ENCODE measurements around the gene GEMIN2.
"Not testable (repeated sequence)": the region's sequence is repeated elsewhere in the genome, so short reads cannot be mapped to it uniquely, and the experiment has no call there.

GEMIN2 gene

DNA sequence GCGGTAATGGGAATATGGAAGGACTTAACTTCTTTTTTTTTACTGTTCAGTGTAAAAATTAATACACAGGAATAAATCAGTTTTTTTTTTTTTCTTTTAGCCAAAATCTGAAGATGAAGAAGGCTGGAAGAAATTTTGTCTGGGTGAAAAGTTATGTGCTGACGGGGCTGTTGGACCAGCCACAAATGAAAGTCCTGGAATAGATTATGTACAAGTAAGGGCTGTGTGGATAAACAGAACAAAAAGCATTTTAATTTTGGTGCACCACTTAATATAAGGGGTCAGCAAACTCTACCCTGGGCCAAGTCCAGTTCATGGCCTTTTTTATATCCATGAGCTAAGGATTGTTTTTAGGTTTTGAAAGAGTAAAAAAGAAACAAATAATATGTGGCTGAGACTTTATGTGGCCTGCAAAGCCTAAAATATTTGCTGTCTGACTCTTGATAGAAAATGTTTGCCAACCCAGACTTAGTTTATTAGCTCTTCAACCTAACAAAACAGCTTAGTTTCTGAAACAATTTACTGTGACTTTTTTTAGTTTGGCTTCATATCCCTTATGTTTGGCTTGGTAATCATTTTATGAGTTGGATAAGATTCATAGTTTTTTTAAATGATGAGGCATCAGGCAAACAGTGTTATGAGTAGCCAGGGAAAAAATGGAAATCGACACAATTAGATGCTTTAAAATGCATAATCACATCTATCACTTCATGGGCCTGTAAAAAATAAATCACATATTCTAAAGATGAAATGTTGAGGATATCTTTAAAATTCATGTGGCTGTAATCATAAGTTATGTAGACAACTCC lies 8.4 kb downstream of the GEMIN2 start:
- DNase-seq = no peak

DNA sequence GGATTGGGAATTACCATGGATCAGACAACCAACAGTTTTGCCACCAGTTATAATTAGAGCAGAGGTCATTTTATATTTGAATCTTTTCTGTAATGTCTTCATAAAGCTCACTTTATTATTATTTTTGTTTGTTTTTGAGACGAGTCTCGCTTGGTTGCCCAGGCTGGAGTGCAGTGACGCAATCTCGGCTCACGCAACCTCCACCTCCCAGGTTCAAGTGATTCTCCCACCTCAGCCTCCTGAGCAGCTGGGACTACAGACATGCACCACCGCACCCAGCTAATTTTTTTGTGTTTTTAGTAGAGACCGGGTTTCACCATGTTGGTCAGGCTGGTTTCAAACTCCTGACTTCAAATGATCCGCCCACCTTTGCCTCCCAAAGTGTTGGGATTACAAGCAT lies 23.7 kb downstream of the GEMIN2 start:
- DNase-seq = not testable (repeated sequence)

DNA sequence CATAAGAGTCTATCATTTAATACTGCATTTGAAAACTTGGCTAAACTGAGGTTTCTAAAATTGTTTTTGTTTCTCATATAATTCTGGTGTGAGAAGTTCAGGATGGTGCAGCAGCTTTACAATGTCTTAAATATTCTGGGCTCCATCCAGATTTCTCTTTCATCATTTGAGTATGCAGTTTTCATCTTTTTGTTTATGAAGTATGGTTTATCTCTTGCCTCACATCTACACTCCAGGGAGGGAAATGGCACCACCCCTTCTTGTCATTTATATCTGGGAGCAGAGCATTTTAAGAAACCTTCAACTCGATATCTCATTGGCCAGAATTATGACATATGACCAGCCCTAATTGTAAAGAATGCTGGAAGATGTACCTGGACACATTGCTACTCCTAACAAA lies 24.3 kb downstream of the GEMIN2 start:
- no peak for DNase-seq

DNA sequence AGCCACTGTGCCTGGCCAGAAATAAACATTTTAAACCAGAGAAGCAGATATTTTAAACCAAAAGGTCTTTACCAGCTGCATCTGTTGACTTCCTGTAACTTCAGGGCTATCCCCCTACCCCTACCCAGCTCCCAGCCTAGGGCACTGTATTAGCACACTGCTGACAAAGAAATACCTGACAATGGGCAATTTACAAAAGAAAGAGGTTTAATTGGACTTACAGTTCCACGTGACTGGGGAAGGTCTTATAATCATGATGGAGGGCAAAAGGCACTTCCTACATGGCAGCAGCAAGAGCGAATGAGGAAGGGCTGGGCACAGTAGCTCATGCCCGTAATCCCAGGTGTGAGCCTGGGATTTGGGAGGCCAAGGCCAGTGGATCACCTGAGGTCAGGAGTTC lies 26.0 kb downstream of the GEMIN2 start:
- DNase-seq = no peak

DNA sequence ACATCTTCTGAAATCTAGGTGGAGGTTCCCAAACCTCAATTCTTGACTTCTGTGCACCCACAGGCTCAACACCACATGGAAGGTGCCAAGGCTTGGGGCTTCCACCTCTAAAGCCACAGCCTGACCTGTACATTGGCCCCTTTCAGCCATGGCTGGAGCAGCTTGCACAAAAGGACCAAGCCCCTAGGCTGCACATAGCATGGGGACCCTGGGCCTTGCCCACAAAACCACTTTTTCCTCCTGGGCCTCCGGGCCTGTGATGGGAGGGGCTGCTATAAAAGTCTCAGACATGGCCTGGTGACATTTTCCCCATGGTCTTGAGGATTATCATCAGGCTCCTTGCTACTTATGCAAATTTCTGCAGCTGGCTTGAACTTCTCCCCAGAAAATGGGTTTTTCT lies 27.5 kb downstream of the GEMIN2 start:
- not testable (repeated sequence) for DNase-seq

DNA sequence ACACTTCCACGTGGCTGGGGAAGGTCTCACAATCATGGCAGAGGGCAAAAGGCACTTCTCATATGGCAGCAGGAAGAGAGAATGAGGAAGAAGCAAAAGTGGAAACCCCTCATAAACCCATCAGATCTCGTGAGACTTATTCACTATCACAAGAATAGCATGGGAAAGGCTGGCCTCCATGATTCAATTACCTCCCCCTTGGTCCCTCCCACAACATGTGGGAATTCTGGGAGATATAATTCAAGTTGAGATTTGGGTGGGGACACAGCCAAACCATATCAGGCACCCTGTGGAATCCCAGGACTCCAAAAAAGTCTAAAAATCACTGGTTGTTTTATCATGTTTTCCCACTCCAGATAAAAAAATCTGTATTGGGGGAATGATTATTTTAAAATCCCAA lies 29.1 kb downstream of the GEMIN2 start:
- not testable (repeated sequence) for DNase-seq

DNA sequence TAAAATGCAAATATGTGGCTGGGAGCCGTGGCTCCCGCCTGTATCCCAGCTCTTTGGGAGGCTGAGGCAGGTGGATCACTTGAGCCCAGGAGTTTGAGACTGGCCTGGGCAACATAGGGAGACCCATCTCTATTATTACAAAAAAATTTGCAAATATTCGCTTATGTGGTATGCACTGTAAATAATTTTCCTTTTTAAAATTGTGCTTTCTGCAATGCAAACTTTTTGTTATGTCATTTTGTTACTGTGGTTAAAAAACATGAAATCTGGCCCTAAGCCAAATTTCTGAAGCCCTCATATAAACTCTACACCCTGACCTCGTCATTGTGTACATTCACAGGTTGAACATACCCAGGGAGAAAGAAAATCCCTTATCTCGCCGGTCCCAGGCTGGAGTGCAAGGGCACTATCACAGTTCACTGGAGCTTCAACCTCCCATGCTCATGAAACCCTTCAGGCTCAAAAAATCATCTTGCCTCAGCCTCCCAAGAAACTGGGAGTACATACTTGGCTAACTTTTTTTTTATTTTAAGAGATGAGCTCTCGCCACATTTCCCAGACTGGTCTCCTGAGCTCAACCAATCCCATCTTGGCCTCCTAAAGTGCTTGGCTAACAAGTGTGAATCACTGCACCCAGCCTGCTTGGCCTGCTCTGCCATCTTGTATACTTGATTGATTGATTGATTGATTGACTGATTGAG lies 31.3 kb downstream of the GEMIN2 start:
- no peak for DNase-seq

DNA sequence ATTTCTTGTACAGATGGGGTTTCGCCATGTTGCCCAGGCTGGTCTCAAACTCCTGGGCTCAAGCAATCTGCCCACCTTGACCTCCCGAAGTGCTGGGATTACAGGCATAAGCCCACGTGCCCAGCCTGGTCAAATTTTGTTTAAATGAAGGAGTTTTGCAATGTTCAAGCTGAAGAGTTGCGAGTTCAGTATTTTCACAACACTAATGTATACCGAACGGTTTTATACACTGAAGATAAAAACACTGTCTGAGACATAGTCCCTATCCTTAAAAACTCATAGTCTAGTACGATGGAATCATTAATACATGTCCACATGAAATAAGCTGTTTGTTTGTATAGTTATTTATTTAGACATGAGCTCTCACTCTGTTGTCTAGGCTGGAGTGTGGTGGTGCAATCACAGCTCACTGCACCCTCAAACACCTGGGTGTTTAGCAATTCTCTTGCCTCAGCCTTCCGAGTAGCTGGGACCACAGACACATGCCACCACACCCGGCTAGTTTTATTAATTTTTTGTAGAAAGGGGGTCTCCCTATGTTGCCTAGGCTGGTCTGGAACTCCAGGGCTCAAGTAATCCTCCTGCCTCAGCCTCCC lies 40.6 kb downstream of the GEMIN2 start:
- no peak for DNase-seq

DNA sequence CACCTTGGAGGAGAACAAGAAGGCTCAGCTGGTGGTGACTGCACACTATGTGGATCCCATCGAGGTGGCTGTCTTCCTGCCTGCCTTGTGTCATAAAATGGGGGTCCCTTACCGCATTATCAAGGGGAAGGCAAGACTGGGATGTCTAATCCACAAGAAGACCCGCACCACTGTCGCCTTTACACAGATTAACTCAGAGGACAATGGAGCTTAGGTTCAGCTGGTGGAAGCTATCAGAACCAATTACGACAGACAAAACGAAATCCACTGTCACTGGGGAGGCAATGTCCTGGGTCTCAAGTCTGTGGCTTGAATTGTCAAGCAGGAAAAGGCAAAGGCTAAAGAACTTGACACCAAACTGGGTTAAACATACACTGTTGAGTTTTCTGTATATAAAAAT lies 43.4 kb downstream of the GEMIN2 start:
- no peak for DNase-seq

DNA sequence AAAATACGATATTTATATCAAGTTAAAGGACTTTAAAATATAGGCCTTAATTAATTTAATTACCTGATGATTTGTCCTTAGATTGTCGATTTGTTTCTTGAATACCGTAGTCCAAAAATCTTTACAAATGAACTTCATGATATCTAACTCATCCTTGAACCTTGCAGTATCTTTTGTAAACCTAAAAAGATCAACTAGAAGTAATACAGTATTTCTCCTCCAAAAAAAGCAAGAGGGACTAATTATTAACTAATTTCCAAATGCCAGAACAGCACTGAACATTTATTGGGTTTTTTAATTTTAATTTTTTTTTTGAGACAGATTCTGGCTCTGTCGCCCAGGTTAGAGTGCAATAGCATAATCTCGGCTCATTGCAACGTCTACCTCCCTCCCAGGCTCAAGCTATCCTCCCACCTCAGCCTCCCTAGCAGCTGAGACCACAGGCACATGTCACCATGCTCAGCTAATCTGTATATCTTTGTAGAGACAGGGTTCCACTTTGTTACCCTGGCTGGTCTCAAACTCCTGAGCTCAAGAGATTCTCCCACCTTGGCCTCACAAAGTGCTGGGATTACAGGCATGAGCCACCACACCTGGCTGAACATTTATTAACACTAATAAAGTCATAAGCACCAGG lies 44.2 kb downstream of the GEMIN2 start:
- DNase-seq = no peak

DNA sequence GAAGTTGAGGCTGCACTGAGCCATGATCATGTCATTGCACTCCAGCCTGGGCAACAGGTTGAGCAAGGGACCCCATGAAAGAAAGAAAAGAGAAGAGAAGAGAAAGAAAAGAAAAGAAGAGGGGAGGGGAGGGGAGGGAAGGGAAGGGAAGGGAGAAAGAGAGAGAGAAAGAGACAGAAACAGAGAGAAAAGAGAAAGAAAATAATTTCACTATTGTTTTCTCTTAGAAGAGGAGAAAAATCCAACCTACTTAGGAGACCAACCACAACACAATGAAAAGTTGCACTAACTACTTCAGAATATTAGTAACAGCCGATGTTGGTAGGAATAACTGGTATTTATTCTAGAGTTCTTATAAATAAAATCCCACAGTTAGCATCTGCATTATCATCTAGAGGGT lies 46.4 kb downstream of the GEMIN2 start:
- DNase-seq = no peak

DNA sequence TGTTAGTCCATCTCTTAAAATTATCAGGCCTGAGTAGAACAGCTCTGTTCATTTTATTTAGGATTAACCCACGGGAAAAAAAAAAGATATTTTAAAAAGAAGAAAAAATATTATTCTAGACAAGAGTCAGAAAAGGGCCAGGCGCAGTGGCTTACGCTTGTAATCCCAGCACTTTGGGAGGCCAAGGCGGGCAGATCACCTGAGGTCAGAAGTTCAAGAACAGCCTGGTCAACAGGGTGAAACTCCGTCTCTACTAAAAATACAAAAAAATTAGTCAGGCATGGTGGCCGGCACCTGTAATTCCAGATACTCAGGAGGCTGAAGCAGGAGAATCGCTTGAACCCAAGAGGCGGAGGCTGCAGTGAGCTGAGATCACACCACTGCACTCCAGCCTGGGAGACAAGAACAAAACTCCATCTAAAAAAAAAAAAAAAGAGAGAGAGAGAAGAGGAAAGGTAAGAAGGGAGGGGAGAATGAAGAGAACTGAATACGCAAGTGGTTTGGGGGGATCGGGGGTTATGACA lies 53.7 kb downstream of the GEMIN2 start:
- not testable (repeated sequence) for DNase-seq

DNA sequence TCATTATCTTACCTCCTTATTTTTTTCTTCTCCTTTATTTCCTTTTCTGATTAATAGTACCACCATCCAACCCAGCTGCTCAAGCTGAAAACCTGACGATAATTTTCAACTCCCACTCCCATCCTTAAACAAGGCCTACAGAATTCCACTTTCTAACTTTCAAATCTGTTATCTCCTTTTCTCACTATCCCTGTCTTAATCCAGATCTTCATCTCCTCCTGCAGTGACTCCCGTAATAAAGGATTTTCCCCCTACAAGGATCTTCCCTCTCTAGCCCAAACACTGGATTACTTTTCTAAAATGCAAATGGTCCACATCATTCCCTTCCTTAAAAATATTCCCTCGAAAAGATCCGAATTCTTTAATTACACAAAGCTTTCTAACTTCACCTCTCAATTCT lies 54.5 kb downstream of the GEMIN2 start:
- DNase-seq = no peak

DNA sequence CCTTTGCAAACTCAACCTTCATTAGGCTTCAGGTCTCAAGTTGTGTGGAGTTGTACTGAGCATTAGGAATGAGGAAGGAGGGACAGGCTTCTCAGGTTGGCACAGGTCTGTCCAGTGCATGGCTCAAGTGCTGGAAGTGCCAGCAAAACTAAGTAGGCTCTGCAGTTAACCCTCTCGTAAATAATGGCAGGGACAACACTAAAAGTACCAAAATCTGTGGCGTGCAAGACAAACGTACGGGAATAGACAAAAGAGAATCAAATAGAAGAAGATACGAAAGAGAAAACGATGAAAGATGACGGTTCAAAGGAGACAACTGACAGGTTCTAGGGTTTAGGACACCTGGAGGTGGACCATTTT lies 55.4 kb downstream of the GEMIN2 start:
- DNase-seq = no peak

DNA sequence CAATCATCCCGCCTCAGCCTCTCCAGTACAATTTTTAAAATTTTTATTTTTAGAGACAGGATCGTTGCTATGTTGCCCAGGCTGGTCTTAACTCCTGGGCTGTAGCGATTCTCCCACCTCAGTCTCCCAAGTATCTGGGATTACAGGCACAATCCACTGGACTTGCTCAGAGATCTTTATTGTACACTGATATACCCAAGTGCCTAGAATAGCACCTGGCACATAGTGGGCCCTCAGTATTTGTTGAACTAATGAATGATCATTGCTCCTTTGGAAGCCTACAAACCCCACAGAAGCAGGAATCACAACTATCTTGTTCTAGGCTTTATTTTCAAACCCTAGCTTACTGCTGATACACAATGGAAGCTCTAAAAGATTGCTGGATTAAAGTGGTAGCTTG lies 59.1 kb downstream of the GEMIN2 start:
- no peak for DNase-seq

DNA sequence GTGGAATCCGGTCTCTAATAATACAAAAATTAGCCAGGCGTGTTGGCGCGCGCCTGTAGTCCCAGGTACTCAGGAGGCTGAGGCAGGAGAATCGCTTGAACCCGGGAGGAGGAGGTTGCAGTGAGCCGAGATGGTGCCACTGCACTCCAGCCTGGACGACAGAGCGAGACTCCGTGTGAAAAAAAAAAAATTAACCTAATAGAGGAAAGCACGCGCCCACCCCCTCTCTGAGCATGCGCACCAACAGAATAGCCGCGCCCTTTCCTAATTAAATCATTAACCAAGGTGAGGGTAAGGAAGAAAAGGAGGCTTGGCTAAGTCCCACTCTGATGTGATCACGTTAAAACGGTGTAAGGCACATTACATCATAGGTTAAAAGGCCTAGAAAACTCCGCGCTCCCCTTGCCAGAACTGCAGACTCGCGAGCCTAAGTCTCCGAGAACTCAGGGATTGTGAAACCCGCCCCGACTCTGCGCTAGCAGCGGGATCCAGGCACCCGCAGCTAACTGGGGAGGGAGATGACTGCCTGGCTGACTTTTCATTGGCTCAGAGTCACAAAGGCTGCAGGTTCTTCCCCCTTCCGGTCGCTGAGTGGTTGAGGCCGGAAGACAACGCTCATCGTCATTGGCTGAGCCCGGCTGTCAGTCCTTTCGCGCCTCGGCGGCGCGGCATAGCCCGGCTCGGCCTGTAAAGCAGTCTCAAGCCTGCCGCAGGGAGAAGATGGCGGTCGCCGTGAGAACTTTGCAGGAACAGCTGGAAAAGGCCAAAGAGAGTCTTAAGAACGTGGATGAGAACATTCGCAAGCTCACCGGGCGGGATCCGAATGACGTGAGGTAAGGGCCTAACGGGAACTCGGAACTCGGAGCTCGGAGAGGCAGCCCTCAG lies 60.7 kb downstream of the GEMIN2 start, which contains the start of gene PNN:
PNN (plus strand) TSS at position 695 of the 885 bp plus-strand sequence; CDS start at position 721, 26 bp downstream.
- DNase-seq = peak; percentile 99

DNA sequence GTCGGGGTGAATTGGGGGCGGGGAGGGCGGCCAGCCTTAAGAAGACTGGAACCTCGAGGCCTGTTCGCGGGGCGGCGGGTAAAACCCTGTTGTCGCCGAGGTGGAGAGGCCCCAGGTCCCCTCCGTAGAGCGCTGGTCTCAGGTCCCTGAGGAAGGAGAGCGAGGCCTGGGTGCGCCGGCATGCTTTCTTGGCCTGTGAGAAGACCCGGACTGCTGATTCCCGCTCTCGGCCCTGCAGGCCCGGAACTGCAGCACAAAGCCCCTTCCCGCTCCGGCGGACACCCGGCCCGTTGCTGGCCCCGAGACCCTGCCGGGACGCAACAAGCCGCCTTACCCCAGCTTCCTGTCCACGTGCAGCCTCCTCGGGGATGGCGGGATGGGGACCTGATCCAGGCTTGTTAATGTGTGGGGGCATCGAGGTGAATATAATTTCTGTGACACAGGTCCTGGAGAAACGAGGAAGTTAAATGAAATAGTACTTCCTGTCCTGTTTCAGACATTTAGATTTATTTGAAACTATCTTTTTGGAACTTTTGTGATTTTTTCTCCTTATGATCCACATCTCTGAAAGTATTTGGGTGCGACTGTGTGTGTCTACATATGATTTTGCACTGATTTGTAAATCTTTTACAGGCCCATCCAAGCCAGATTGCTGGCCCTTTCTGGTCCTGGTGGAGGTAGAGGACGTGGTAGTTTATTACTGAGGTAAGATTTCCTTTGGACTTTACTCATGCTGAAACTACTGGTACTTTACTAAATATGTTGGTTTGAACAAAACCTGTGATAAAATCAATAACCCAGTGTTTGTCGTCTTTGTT lies 61.5 kb downstream of the GEMIN2 start:
- DNase-seq = peak; percentile 56

DNA sequence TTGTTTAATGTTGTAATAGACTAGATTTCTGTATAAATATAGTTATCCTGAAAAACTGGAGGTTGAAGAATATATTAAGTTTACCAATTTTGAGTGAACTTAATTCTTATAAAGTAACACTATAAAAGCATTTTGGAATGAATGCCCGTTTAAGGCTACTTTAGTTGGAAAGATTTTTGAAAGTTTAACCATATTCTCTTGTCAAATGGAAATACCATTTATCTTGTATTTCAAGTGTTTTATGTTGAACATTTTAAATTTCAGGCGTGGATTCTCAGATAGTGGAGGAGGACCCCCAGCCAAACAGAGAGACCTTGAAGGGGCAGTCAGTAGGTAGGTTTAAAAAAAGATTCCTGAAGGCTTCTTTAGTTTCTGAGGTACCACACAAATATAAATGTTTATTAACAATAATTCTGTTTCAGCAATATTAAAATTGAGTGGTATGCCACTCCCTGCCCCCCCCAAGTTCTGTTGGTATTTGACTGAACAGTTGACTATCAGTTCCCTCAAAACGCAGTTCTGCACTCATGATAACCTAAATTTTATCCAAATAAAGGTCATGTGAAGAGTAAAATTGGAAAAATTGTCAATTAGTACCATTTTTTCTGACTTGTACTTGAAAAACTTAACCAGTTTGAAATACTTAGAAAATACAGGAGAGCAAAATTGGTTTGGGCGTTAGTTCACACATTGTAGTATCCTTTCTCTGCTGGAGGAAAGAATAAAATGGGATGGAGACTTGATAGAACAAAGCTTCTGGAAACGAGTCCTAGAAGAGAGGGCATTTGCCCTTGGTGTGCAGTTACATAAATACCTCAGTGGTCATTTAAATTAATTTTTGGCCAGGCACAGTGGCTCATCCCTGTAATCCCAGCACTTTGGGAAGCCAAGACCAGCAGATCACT lies 62.4 kb downstream of the GEMIN2 start:
- DNase-seq = no peak

DNA sequence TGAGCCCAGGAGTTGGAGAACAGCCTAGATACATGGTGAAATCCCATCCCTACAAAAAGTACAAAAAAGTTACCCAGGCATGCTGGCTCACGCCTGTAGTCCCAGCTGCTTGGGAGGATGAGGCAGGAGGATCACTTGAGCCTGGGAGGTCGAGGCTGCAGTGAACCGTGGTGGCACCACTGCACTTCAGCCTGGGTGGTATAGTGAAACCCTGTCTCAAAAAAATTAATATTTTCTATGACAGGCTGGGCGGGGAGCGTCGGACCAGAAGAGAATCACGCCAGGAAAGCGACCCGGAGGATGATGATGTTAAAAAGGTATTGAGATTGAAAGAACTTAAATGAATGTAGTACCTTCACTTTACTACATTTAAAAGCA lies 63.0 kb downstream of the GEMIN2 start:
- no peak for DNase-seq

DNA sequence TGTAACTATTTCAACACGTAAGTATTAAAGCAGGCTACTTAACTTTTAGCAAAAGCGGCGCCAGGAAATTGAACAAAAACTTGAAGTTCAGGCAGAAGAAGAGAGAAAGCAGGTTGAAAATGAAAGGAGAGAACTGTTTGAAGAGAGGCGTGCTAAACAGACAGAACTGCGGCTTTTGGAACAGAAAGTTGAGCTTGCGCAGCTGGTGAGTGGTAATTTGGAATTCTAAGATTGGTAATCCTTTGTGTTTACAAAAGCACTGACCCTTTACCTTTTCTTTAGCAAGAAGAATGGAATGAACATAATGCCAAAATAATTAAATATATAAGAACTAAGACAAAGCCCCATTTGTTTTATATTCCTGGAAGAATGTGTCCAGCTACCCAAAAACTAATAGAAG lies 64.9 kb downstream of the GEMIN2 start:
- DNase-seq = no peak

Data from NCI-H82 (cell line).